ENCODE results near the gene UVRAG. TPM values are rescaled to one million over a fixed set of nuclear protein-coding genes. Genes with fewer than 3 reads are reported as not detected.

Gene UVRAG
- 45.2 TPM for total RNA-seq

- Histone ChIP-seq H3K27me3 (no peaks in the 10 kb centered on the region), H3K9me3 (no peaks in the 10 kb centered on the region), H3K4me1 (peaks cover 3 to 9% of the 10 kb centered on the region in 2 donors), H3K27ac (peak within 1 kb of the TSS; percentile 88 to 89), H3K36me3 (no peaks in the 10 kb centered on the region), H3K4me3 (peak within 1 kb of the TSS; percentile 75 to 93)
- intact Hi-C loops (cut with DNase I): loop anchor here (2.0 to 10.0 kb wide), 5 partner anchors 52 to 630 kb away; partner anchors contain the start of gene EMSY
- peak; percentile 98 to 99 for DNase-seq (ENCODE audit: low spot score in 2 of 2)
- TF ChIP-seq CTCF (IDR thresholded peaks at IDR 0.05): no peak
These were observed at the start of gene UVRAG for GRCh38 chr11:75814677-75815344. Gene UVRAG, plus strand, starts transcription at chr11:75815210. Its CDS starts 198 bp downstream, at chr11:75815408.

DNA sequence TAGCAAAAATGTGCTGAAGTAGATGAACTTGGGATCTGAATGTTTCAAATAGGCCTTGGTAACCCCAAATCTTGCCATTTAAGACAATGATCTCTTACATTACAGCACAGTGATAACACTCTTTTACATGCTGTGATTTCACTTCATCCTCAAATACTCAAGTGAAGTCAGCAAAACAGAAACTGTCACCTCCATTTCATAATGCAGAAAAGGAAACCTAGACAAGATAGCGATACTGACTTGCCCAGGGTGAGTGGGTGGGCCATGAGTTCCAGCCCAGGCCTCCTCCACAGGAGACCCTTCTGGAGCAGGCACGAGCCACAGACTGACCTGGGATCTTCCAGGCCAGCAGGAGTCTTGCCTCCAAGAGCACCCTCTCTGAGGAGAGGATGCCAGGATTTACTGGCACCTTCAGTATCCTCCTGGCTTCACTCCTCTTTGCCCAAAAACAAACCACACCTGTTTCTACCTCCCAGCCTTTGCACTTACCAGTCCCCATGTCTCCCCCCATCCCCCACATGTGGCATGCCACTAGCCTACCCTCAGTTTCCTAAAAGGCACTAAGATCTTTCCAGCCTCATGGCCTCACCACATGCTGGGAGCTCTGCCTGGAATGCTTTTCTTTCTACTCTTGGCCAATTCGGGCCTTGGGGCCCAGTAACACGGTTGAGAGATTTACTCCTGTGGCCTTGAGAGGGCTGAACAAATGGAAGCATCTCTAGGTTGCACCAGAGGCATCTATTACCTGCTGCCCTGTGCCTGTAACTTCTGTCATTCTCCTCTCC is 48.4 kb upstream of the UVRAG start:
- Histone ChIP-seq H3K27me3 (no peaks in the 10 kb centered on the region), H3K36me3 (no peaks in the 10 kb centered on the region), H3K4me3 (no peak overlapping the region), H3K4me1 (peaks cover 9 to 13% of the 10 kb centered on the region in 2 donors), H3K9me3 (no peaks in the 10 kb centered on the region), H3K27ac (no peak overlapping the region)
- no peak for DNase-seq (ENCODE audit: low spot score in 2 of 2)
- no peak for TF ChIP-seq CTCF (IDR thresholded peaks at IDR 0.05)
- intact Hi-C loops (cut with DNase I): loop anchor here (5.0 to 10.0 kb wide), 2 partner anchors 59 to 222 kb away; no protein-coding TSS in a partner anchor

GRCh38 chr11:75767228-75767572 is 47.8 kb upstream of the UVRAG start:
- Histone ChIP-seq H3K9me3 (no peaks in the 10 kb centered on the region), H3K4me1 (peaks cover 9 to 13% of the 10 kb centered on the region in 2 donors), H3K27me3 (no peaks in the 10 kb centered on the region), H3K27ac (no peak overlapping the region), H3K36me3 (no peaks in the 10 kb centered on the region), H3K4me3 (no peak overlapping the region)
- intact Hi-C loops (cut with DNase I): loop anchor here (5.0 to 10.0 kb wide), 2 partner anchors 60 to 222 kb away; no protein-coding TSS in a partner anchor
- no peak for TF ChIP-seq CTCF (IDR thresholded peaks at IDR 0.05)
- no peak for DNase-seq (ENCODE audit: low spot score in 2 of 2)

DNA sequence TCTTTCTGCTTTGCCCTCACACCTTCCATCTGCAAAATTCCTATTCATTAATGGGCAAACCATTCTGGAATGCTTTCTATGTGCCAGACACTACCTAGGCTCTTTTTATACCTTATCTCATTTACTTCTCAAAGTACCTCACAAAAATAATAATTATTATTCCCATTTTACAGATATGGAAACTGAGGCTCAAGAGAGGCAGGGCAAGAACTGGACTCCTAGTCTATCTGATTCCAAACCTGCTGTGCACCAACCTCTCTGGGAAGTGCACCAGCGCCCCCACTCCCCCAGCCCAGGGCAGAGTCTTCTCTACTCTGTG is 47.3 kb upstream of the UVRAG start:
- intact Hi-C loops (cut with DNase I): loop anchor here (5.0 to 10.0 kb wide), 2 partner anchors 60 to 223 kb away; no protein-coding TSS in a partner anchor
- no peaks in the 10 kb centered on the region for H3K27me3 ChIP-seq
- H3K27ac ChIP-seq: no peak overlapping the region
- H3K36me3 ChIP-seq: no peaks in the 10 kb centered on the region
- H3K4me3 ChIP-seq: peak overlapping the region; percentile 66 to 69
- H3K4me1 ChIP-seq: peaks cover 9 to 13% of the 10 kb centered on the region in 2 donors
- no peaks in the 10 kb centered on the region for H3K9me3 ChIP-seq
- no peak for DNase-seq (ENCODE audit: low spot score in 2 of 2)
- TF ChIP-seq CTCF (IDR thresholded peaks at IDR 0.05): no peak

- H3K27ac ChIP-seq: peak within 1 kb of the TSS in 1 of 2 donors; percentile 31
- intact Hi-C loops (cut with DNase I): loop anchor here (5.0 to 10.0 kb wide), 2 partner anchors 61 to 224 kb away; no protein-coding TSS in a partner anchor
These were observed 46.7 kb upstream of the UVRAG start, which contains the start of gene DGAT2 for GRCh38 chr11:75768112-75768908. Gene DGAT2, plus strand, starts transcription at chr11:75768778. Its CDS starts 214 bp downstream, at chr11:75768992.

More at GRCh38 chr11:75768112-75768908, 46.7 kb upstream of the UVRAG start, which contains the start of gene DGAT2:
- TF ChIP-seq CTCF (IDR thresholded peaks at IDR 0.05): peak; percentile 7 to 47 (median 30)
- Histone ChIP-seq H3K4me3 (peak within 1 kb of the TSS; percentile 66 to 69), H3K27me3 (no peaks in the 10 kb centered on the region), H3K36me3 (no peaks in the 10 kb centered on the region), H3K9me3 (no peaks in the 10 kb centered on the region), H3K4me1 (peaks cover 9 to 13% of the 10 kb centered on the region in 2 donors)
- peak in 1 of 2 donors; percentile 81 for DNase-seq (ENCODE audit: low spot score in 2 of 2)

Measured in ascending aorta (tissue), 2 donors.